Stimulated activated memory B cell treated with anti-CD40 and anti-IgM and Interleukin-4, amounts not matched to agents 10 μg/mL and 1 μg/mL and 100 μg/mL, for 72 hours (primary cell): ENCODE measurements around the gene TMEM181.
"Not testable (repeated sequence)": the region's sequence is repeated elsewhere in the genome, so short reads cannot be mapped to it uniquely, and the experiment has no call there.

Experiments used
- ATAC-seq: fragments of 150-1000 bp; cut with Tn5 transposase; 2 replicates; pipeline ENCODE4 v1.10.0; 2021
- H3K27ac Mint-ChIP-seq: one replicate; pipeline ENCODE4 v1.8.0; 2022; ENCODE audit warnings: mild to moderate bottlenecking, mixed read lengths
- H3K27me3 Mint-ChIP-seq: one replicate; pipeline ENCODE4 v1.8.0; 2022; ENCODE audit warnings: mixed read lengths
- H3K36me3 Mint-ChIP-seq: one replicate; pipeline ENCODE4 v1.8.0; 2022; ENCODE audit warnings: mixed read lengths
- H3K4me1 Mint-ChIP-seq: one replicate; pipeline ENCODE4 v1.8.0; 2022; ENCODE audit warnings: mixed read lengths
- H3K4me3 Mint-ChIP-seq: one replicate; pipeline ENCODE4 v1.8.0; 2022; ENCODE audit warnings: mild to moderate bottlenecking, moderate library complexity, mixed read lengths
- H3K9me3 Mint-ChIP-seq: one replicate; pipeline ENCODE4 v1.8.0; 2022; ENCODE audit warnings: mixed read lengths

Gene TMEM181

GRCh38 chr6:158655569-158656450 is 95.9 kb downstream of the TMEM181 start:
- peak overlapping the region; percentile 91 for H3K27ac Mint-ChIP-seq
- peaks cover 32% of the 10 kb centered on the region for H3K4me1 Mint-ChIP-seq
- no peaks in the 10 kb centered on the region for H3K27me3 Mint-ChIP-seq
- no peaks in the 10 kb centered on the region for H3K9me3 Mint-ChIP-seq
- H3K4me3 Mint-ChIP-seq = no peak overlapping the region
- H3K36me3 Mint-ChIP-seq = peaks cover 22% of the 10 kb centered on the region
- no peak for ATAC-seq

GRCh38 chr6:158656986-158657385 is 97.1 kb downstream of the TMEM181 start:
- Mint-ChIP-seq H3K36me3 (peaks cover 22% of the 10 kb centered on the region), H3K4me1 (peaks cover 32% of the 10 kb centered on the region)
- not testable (repeated sequence) for H3K9me3 Mint-ChIP-seq, H3K27me3 Mint-ChIP-seq, H3K27ac Mint-ChIP-seq, ATAC-seq, H3K4me3 Mint-ChIP-seq

GRCh38 chr6:158660333-158660754 is 100.5 kb downstream of the TMEM181 start:
- Mint-ChIP-seq H3K36me3 (peaks cover 17% of the 10 kb centered on the region), H3K27me3 (no peaks in the 10 kb centered on the region), H3K27ac (no peak overlapping the region), H3K9me3 (no peaks in the 10 kb centered on the region), H3K4me1 (peaks cover 7% of the 10 kb centered on the region), H3K4me3 (no peak overlapping the region)
- peak; percentile 68 for ATAC-seq

GRCh38 chr6:158661156-158661685 is 101.3 kb downstream of the TMEM181 start:
- no peaks in the 10 kb centered on the region for H3K27me3 Mint-ChIP-seq
- ATAC-seq = no peak
- H3K4me3 Mint-ChIP-seq = no peak overlapping the region
- H3K36me3 Mint-ChIP-seq = peaks cover 9% of the 10 kb centered on the region
- peaks cover 10% of the 10 kb centered on the region for H3K4me1 Mint-ChIP-seq
- H3K27ac Mint-ChIP-seq = no peak overlapping the region
- no peaks in the 10 kb centered on the region for H3K9me3 Mint-ChIP-seq

- Mint-ChIP-seq H3K36me3 (peaks cover 7% of the 10 kb centered on the region), H3K4me3 (no peak overlapping the region), H3K27me3 (no peaks in the 10 kb centered on the region), H3K4me1 (peaks cover 23% of the 10 kb centered on the region), H3K27ac (no peak overlapping the region), H3K9me3 (no peaks in the 10 kb centered on the region)
- no peak for ATAC-seq
Measured at GRCh38 chr6:158662607-158662953, 102.7 kb downstream of the TMEM181 start.

GRCh38 chr6:158662954-158663624 is 103.2 kb downstream of the TMEM181 start:
- Mint-ChIP-seq H3K27me3 (no peaks in the 10 kb centered on the region), H3K4me3 (no peak overlapping the region), H3K4me1 (peaks cover 27% of the 10 kb centered on the region), H3K36me3 (peaks cover 7% of the 10 kb centered on the region), H3K27ac (no peak overlapping the region), H3K9me3 (no peaks in the 10 kb centered on the region)
- ATAC-seq = no peak

GRCh38 chr6:158663625-158664165 is 103.8 kb downstream of the TMEM181 start:
- H3K4me3 Mint-ChIP-seq = no peak overlapping the region
- ATAC-seq = no peak
- peaks cover 12% of the 10 kb centered on the region for H3K36me3 Mint-ChIP-seq
- no peak overlapping the region for H3K27ac Mint-ChIP-seq
- no peaks in the 10 kb centered on the region for H3K9me3 Mint-ChIP-seq
- no peaks in the 10 kb centered on the region for H3K27me3 Mint-ChIP-seq
- H3K4me1 Mint-ChIP-seq = peaks cover 32% of the 10 kb centered on the region

GRCh38 chr6:158665332-158665731 is 105.4 kb downstream of the TMEM181 start:
- no peaks in the 10 kb centered on the region for H3K27me3 Mint-ChIP-seq
- H3K36me3 Mint-ChIP-seq = peaks cover 18% of the 10 kb centered on the region
- H3K4me1 Mint-ChIP-seq = peaks cover 30% of the 10 kb centered on the region
- no peak overlapping the region for H3K4me3 Mint-ChIP-seq
- no peak for ATAC-seq
- no peak overlapping the region for H3K27ac Mint-ChIP-seq
- no peaks in the 10 kb centered on the region for H3K9me3 Mint-ChIP-seq

- peak; percentile 88 for ATAC-seq
Measured at GRCh38 chr6:158666628-158667359, 106.9 kb downstream of the TMEM181 start.

GRCh38 chr6:158667360-158667981 is 107.6 kb downstream of the TMEM181 start:
- no peaks in the 10 kb centered on the region for H3K27me3 Mint-ChIP-seq
- no peaks in the 10 kb centered on the region for H3K9me3 Mint-ChIP-seq
- H3K27ac Mint-ChIP-seq = peak overlapping the region; percentile 95
- H3K36me3 Mint-ChIP-seq = peaks cover 18% of the 10 kb centered on the region
- peak; percentile 88 for ATAC-seq
- H3K4me1 Mint-ChIP-seq = peaks cover 28% of the 10 kb centered on the region
- peak overlapping the region; percentile 22 for H3K4me3 Mint-ChIP-seq

More at GRCh38 chr6:158666628-158667359, 106.9 kb downstream of the TMEM181 start:
- peaks cover 18% of the 10 kb centered on the region for H3K36me3 Mint-ChIP-seq
- no peaks in the 10 kb centered on the region for H3K27me3 Mint-ChIP-seq
- H3K27ac Mint-ChIP-seq = peak overlapping the region; percentile 95
- H3K4me1 Mint-ChIP-seq = peaks cover 28% of the 10 kb centered on the region
- no peaks in the 10 kb centered on the region for H3K9me3 Mint-ChIP-seq
- H3K4me3 Mint-ChIP-seq = peak overlapping the region; percentile 22

- Mint-ChIP-seq H3K4me1 (peaks cover 28% of the 10 kb centered on the region), H3K27me3 (no peaks in the 10 kb centered on the region), H3K9me3 (no peaks in the 10 kb centered on the region), H3K4me3 (no peak overlapping the region), H3K36me3 (peaks cover 11% of the 10 kb centered on the region), H3K27ac (peak overlapping the region; percentile 95)
- ATAC-seq = no peak
Measured at GRCh38 chr6:158668707-158669103, 108.8 kb downstream of the TMEM181 start.

GRCh38 chr6:158669145-158670035 is 109.5 kb downstream of the TMEM181 start:
- ATAC-seq = no peak
- Mint-ChIP-seq H3K27ac (peak overlapping the region; percentile 95), H3K36me3 (peaks cover 16% of the 10 kb centered on the region)

GRCh38 chr6:158672119-158672518 is 112.2 kb downstream of the TMEM181 start:
- H3K27ac Mint-ChIP-seq, ATAC-seq, H3K4me3 Mint-ChIP-seq, H3K27me3 Mint-ChIP-seq, H3K9me3 Mint-ChIP-seq: not testable (repeated sequence)
- peaks cover 17% of the 10 kb centered on the region for H3K36me3 Mint-ChIP-seq
- H3K4me1 Mint-ChIP-seq = peaks cover 16% of the 10 kb centered on the region

More at GRCh38 chr6:158669145-158670035, 109.5 kb downstream of the TMEM181 start:
- no peaks in the 10 kb centered on the region for H3K27me3 Mint-ChIP-seq
- no peaks in the 10 kb centered on the region for H3K9me3 Mint-ChIP-seq
- H3K4me1 Mint-ChIP-seq = peaks cover 28% of the 10 kb centered on the region
- no peak overlapping the region for H3K4me3 Mint-ChIP-seq

GRCh38 chr6:158672726-158673125 is 112.8 kb downstream of the TMEM181 start:
- Mint-ChIP-seq H3K27me3 (no peaks in the 10 kb centered on the region), H3K4me1 (peaks cover 10% of the 10 kb centered on the region), H3K9me3 (no peaks in the 10 kb centered on the region), H3K36me3 (peaks cover 17% of the 10 kb centered on the region), H3K27ac (no peak overlapping the region), H3K4me3 (no peak overlapping the region)
- ATAC-seq = no peak
